ENCODE measurements around the gene KLF4.

DNA sequence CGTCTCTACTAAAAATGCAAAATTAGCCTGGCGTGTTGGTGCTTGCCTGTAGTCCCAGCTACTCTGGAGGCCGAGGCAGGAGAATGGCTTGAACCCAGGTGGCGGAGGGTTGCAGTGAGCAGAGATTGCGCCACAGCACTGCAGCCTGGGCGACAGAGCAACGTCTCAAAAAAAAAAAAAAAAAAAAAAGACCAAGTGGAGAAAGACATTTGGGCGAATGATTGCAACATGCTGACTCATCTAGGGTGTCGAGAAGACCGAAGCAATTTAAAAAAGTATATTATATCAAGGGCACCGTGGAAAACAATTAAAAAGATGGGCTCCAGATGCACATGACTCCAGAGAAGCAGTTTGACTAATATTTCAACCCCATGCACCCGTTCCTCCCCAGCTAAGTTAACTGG, 9.2 kb downstream of the KLF4 start:
- no peak for TF ChIP-seq CTCF (IDR thresholded peaks at IDR 0.05)
- no peak for TF ChIP-seq POLR2AphosphoS5 (IDR thresholded peaks at IDR 0.05; ENCODE audit: low read depth, low read length)
- TF ChIP-seq TCF7L2 (IDR thresholded peaks at IDR 0.05; ENCODE audit: low read depth, low read length) = no peak
- TF ChIP-seq SIN3A (IDR thresholded peaks at IDR 0.05; ENCODE audit: borderline replicate concordance, insufficient read depth, low read depth, low read length) = no peak
- TF ChIP-seq REST (IDR thresholded peaks at IDR 0.05; ENCODE audit: insufficient read depth in 1 of 2, low read depth in 2 of 2, low read length in 1 of 2) = no peak

Data from Panc1 (cell line).